Kidney (tissue), 14 donors: Measurements from ENCODE around the gene PKIG. TPM values are rescaled to one million over a fixed set of nuclear protein-coding genes. Genes with fewer than 3 reads are reported as not detected.

Experiments used
- DNase-seq, 5 donors: peaks; one replicate each; pipeline ENCODE4 v3.0.0-alpha.2; 2013 to 2020
- FAIRE-seq: peaks from 2 replicates; lab custom pipeline; 2012; peaks lifted over from hg19 to GRCh38; lab: Jason Lieb, UNC
- H3K27ac ChIP-seq, 2 donors: one replicate each; pipeline ENCODE4 v1.7.0; 2013; ENCODE audit warnings: low read depth in 2 of 2, low read length in 2 of 2, inconsistent platforms in 1 of 2
- H3K27me3 ChIP-seq: one replicate; pipeline ENCODE4 v1.7.1; 2013; ENCODE audit warnings: low read length, inconsistent platforms; ENCODE audit not compliant: control insufficient read depth, insufficient read depth
- H3K36me3 ChIP-seq, 3 donors: one replicate each; pipeline versions ENCODE4 v1.7.0 to v1.7.1; 2013; ENCODE audit warnings: low read length in 3 of 3, control low read depth in 1 of 3, inconsistent platforms in 1 of 3; ENCODE audit not compliant: insufficient read depth in 3 of 3, control insufficient read depth in 2 of 3
- H3K4me1 ChIP-seq, 3 donors: one replicate each; pipeline versions ENCODE4 v1.7.0 to v1.7.1; 2013; ENCODE audit warnings: low read length in 3 of 3, inconsistent platforms in 1 of 3, low read depth in 1 of 3; ENCODE audit not compliant: control insufficient read depth in 2 of 3, insufficient read depth in 2 of 3
- H3K4me3 ChIP-seq, 3 donors: one replicate each; pipeline versions ENCODE4 v1.7.0 to v1.8.1; 2013; ENCODE audit warnings: low read length in 3 of 3, control low read depth in 1 of 3, inconsistent platforms in 1 of 3
- H3K9ac ChIP-seq, 3 donors: one replicate each; pipeline versions ENCODE4 v1.7.0 to v1.7.1; 2013; ENCODE audit warnings: low read length in 3 of 3, control low read depth in 1 of 3, inconsistent platforms in 1 of 3
- H3K9me3 ChIP-seq, 3 donors: one replicate each; pipeline versions ENCODE4 v1.7.0 to v1.7.1; 2013; ENCODE audit warnings: low read length in 3 of 3, control low read depth in 1 of 3, inconsistent platforms in 1 of 3; ENCODE audit not compliant: control insufficient read depth in 2 of 3, insufficient read depth in 1 of 3
- intact Hi-C: fragments of 100-400 bp; cut with DNase I; formaldehyde crosslinking; loops from one replicate; pipeline ENCODE4 v1.11.1; 2022
- polyA plus RNA-seq: library from polyadenylated mRNA; stranded (reverse); fragments of 350-450 nt; fragmentation: Illumina TruSeq; extraction: RNeasy Lipid Tissue Mini Kit (QIAGEN cat#74804); gene quantifications from one replicate; pipeline ENCODE4 v1.2.3, GENCODE V29; 2014; ENCODE audit warnings: low read depth, low replicate concordance; ENCODE audit not compliant: insufficient read depth
- total RNA-seq: library from RNA; stranded (reverse); fragmentation: NEBNext Ultra II Directional; extraction: Animal tissue kit (Norgen Biotek cat#: 25700); gene quantifications from one replicate; pipeline ENCODE4 v1.2.1, GENCODE V29; 2021
- TF ChIP-seq, protein P1 (sequence below): IDR thresholded peaks from 3 replicates; pipeline ENCODE4 v1.5.1; 2012; ENCODE audit warnings: mild to moderate bottlenecking, moderate library complexity, borderline replicate concordance; ENCODE audit not compliant: insufficient read depth; ENCODE audit errors: extremely low read depth
- donor health status: control.
- donor health status: control.
- donor health status: control.
- donor health status: control.
- donor health status: control.
- donor health status: DM: yes; HTN: yes; CAD: no.
- donor health status: Normal renal cell carcinoma (clear cell type).

The PKIG gene
- total and polyA plus RNA-seq, 2 donors from 2014 or later, result 71.1 to 150 TPM

DNA sequence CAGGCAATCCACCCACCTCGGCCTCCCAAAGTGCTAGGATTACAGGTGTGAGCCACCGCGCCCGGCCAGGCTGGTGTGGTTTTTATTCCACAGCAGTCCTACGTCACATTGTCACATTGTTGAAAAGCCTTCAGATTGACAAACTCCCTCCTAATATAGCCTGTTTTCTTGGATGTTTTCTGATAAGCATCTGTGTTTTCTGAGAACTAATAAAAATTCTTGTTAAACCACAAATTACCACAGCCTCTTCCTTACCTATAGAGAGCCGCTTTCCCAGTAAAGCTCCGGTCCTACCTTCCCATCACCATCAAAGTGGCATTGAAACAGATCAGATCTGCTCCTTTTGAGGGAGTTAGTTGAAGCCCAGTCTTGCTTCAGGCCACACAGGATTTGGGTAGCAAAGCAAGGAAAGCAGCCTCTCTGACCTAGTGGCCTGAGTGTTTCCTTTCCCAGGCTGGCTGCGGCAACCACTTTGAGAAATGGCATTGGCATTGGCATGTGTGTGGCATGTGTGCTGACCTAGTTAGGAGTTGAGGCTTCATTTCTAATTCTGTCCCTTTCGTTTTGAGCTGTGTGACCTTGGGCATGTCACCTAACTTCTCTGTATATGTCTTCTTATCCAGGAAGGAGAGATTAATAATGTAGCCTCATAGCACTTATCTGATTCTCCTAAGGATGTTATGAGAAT lies 1.7 kb upstream of the PKIG start:
- H3K36me3 ChIP-seq, result no peaks in the 10 kb centered on the region
- FAIRE-seq (no peak), DNase-seq (no peak)
- intact Hi-C loops, result no loop called here
- H3K9me3 ChIP-seq, result no peaks in the 10 kb centered on the region
- TF ChIP-seq, protein P1, sequence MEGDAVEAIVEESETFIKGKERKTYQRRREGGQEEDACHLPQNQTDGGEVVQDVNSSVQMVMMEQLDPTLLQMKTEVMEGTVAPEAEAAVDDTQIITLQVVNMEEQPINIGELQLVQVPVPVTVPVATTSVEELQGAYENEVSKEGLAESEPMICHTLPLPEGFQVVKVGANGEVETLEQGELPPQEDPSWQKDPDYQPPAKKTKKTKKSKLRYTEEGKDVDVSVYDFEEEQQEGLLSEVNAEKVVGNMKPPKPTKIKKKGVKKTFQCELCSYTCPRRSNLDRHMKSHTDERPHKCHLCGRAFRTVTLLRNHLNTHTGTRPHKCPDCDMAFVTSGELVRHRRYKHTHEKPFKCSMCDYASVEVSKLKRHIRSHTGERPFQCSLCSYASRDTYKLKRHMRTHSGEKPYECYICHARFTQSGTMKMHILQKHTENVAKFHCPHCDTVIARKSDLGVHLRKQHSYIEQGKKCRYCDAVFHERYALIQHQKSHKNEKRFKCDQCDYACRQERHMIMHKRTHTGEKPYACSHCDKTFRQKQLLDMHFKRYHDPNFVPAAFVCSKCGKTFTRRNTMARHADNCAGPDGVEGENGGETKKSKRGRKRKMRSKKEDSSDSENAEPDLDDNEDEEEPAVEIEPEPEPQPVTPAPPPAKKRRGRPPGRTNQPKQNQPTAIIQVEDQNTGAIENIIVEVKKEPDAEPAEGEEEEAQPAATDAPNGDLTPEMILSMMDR, result no peak
- no peaks in the 10 kb centered on the region for H3K27me3 ChIP-seq
- H3K9ac ChIP-seq, result peak overlapping the region in 1 of 3 donors; percentile 3
- no peak overlapping the region for H3K4me3 ChIP-seq
- peak overlapping the region; percentile 72 to 87 for H3K27ac ChIP-seq
- H3K4me1 ChIP-seq, result peaks cover 0 to 25% (median 25%) of the 10 kb centered on the region in 3 donors

DNA sequence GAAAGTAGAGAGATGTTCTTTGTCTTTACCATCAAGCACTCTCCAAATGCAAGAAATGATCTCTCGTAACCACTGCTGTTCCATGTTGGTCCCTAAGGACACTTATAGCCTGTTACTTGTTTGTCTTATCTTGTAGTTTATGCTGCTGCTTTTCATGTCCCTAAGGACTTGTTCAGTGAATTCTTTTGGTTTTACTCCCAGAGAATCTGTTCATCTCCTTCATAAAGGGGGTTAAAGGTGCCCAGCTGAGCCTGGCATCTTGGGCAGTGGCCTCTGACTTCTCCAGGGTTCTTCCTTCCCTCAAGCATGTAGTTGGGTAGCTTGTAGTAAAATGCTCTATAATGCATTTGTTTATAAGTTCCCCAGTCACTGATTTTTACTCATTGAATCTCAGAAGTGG lies 864 bp upstream of the PKIG start:
- no peak for DNase-seq
- peaks cover 0 to 28% (median 21%) of the 10 kb centered on the region in 3 donors for H3K4me1 ChIP-seq
- H3K27me3 ChIP-seq, result no peaks in the 10 kb centered on the region
- no peak overlapping the region for H3K4me3 ChIP-seq
- TF ChIP-seq, protein P1, result no peak
- peak overlapping the region in 1 of 3 donors; percentile 3 for H3K9ac ChIP-seq
- no peaks in the 10 kb centered on the region for H3K9me3 ChIP-seq
- no peaks in the 10 kb centered on the region for H3K36me3 ChIP-seq
- peak overlapping the region; percentile 72 to 87 for H3K27ac ChIP-seq
- intact Hi-C loops, result no loop called here
- FAIRE-seq, result no peak

DNA sequence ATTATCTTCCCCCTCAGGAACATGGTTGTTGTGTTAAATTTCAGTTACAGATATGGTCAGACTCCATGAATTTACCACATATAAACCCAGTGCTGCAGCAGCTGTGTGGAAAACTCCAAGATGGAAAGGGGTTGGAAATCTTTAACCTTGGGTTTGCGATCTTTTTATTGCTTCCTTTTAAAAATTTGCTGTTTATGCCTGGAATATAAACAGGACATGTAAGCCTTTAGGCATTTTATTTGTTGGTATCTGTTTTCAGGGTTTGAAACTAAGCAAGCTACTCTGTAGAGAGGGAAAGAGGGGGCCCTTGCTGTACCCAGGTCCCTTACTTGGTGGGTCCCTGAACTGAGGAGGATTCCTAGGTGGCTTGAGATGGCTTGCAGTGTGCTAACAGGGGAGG lies 778 bp downstream of the PKIG start:
- intact Hi-C loops, result no loop called here
- H3K27me3 ChIP-seq, result no peaks in the 10 kb centered on the region
- no peaks in the 10 kb centered on the region for H3K9me3 ChIP-seq
- DNase-seq (peak in 2 of 5 donors; percentile 33 to 71), FAIRE-seq (no peak)
- TF ChIP-seq, protein P1, result no peak
- peak overlapping the region; percentile 8 to 46 (median 33) for H3K4me3 ChIP-seq
- H3K27ac ChIP-seq, result peak overlapping the region; percentile 72 to 87
- peaks cover 0 to 29% (median 16%) of the 10 kb centered on the region in 3 donors for H3K4me1 ChIP-seq
- H3K36me3 ChIP-seq, result no peaks in the 10 kb centered on the region
- H3K9ac ChIP-seq, result peak overlapping the region; percentile 7 to 51 (median 9)
